Cortex of kidney (tissue), 1 donor: ENCODE results near the gene RIMBP3C.
"Not testable (repeated sequence)": the region's sequence is repeated elsewhere in the genome, so short reads cannot be mapped to it uniquely, and the experiment has no call there.

Source experiments
- DNase-seq: peaks from one replicate; lab custom pipeline; 2025; lab: John Stamatoyannopoulos, UW

RIMBP3C gene

DNA sequence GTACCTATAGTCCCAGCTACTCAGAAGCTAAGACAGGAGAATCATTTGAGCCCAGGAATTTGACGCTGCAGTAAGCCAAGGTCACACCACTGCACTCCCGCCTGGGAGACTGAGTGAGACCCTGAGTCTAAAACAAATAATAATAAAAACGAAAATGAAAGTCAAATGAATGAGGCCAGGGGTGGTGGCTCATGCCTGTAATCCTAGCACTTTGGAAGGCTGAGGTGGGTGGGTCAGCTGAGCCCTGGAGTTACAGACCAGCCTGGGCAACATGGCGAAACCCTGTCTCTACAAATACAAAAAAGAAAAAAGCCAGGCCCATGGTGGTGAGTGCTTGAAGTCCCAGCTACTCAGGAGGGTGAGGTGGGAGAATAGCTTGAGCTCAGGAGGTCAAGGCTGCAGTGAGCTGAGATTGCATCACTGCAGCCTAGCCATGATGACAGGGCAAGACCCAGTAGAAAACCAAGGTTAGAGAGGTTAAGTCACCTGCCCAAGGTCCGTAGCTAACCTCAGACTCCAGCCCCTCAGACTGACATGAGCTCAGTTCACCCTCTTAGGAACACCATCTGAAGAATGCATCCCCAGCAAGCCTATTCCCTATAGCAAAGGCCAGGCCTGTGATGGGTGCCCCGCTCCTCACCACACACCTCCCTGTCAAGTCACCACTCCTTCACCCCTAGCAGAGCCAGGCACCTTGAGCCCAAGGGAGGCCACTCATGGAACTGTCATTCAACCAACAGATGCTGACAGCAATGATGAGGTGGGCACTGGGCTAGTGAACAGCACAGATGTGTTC is 24.4 kb downstream of the RIMBP3C start:
- not testable (repeated sequence) for DNase-seq

DNA sequence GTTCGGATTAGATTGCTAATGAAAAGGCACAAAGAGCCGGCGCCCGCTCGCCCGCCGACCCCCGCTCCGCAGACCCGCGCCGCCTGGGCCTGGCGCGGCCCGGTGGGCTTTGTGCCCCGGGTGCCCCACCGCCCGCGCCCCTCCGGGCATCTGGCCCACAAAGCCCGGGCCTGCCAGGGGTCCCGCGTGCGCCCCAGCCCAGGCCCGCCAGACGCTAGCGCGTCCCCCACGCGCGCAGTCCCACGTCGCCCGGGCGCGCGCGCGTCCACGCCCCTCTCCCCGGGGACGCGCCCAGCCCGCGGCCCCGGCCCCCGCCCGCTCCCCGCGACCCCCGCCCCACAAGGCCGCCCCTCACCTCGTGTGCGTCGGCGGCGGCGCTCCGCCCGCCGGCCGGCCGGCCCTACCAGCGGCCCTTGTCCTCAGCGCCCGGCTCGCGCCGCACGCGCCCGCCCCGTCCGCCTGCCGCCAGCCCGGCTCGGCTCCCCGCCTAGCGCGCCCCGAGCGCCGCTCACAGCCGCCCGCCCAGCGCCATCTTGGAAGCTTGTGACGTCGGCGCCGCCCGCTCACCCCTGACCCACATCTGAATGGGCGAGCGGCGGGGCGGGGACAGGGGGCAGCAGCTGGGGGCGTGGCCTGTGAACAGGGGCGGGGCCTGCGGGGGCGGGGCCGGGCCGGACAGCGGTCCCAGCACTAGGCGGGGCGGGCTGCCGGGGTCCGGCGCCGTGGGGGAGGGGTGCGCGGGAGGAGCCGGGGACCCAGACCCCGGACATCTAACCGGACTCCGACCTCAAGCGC is 34.1 kb downstream of the RIMBP3C start:
- not testable (repeated sequence) for DNase-seq

- not testable (repeated sequence) for DNase-seq
Measured at GRCh38 chr22:21516522-21516921, 34.7 kb downstream of the RIMBP3C start.

GRCh38 chr22:21515234-21515633 is 36.0 kb downstream of the RIMBP3C start:
- not testable (repeated sequence) for DNase-seq

DNA sequence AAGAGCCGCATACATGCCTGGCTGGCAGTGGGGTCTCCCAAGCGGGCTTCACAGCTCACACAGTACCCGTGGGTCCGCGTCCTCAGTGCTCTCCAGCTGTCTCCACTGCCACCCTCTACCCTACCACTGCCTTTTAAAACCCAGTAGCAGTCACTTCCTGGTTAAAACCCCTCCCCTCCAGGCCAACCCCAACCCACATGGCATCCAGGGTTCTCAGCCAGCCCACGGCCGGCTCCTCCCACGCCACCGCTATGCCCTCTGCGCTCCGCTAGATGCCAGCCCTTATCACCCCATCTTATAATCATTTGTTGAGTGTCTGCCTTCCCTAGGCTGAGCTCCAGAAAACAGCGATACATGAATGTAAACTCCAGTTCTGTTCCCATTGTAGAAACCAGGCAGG is 37.1 kb downstream of the RIMBP3C start:
- not testable (repeated sequence) for DNase-seq

- not testable (repeated sequence) for DNase-seq
Measured at GRCh38 chr22:21512022-21512421, 39.2 kb downstream of the RIMBP3C start.

DNA sequence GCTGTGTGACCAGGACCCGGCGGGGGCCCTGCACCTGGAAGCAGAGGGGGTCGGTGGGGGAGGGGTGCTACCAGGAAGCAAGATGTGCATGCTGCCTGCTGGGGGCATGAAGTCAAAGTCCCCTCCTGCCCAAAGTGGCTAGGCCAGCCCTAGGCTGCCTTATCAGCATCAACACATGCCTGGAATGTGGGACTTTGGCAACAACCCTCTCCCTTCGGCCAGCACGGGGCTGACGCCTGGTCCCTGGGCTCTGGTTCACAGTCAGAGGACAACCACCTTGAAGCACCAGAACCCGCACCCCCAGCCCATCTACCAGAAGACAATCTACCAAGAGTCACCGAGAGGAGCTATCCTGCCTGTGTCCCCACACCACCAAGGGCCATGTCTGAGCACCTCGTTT is 40.9 kb downstream of the RIMBP3C start:
- DNase-seq: not testable (repeated sequence)

- not testable (repeated sequence) for DNase-seq
Measured at GRCh38 chr22:21499623-21500506, 51.4 kb downstream of the RIMBP3C start.

- DNase-seq: not testable (repeated sequence)
Measured at GRCh38 chr22:21498489-21498888, 52.8 kb downstream of the RIMBP3C start.

- not testable (repeated sequence) for DNase-seq
Measured at GRCh38 chr22:21497984-21498383, 53.3 kb downstream of the RIMBP3C start.
